ENCODE results near the gene LIME1. TPM values are rescaled to one million over a fixed set of nuclear protein-coding genes. Genes with fewer than 3 reads are reported as not detected.

LIME1 gene
- total RNA-seq, 1 experiment from 2014 or later = 13.5 TPM

- Mint-ChIP-seq H3K27ac (no peak overlapping the region), H3K9me3 (no peaks in the 10 kb centered on the region), H3K36me3 (ENCODE audit: insufficient read depth in 1 of 3, low read depth in 3 of 3) (peaks cover 29 to 42% (median 41%) of the 10 kb centered on the region in 3 experiments), H3K4me3 (peak overlapping the region; percentile 63 to 89; a peak in 4 of 5 replicates), H3K27me3 (ENCODE audit: low read depth) (no peaks in the 10 kb centered on the region), H3K4me1 (peaks cover 8 to 16% of the 10 kb centered on the region in 2 experiments)
- H2BK12ac ChIP-seq (ENCODE audit: insufficient read length, low read depth, low read length) = no peak overlapping the region
- H4K20me1 ChIP-seq (ENCODE audit: control insufficient read depth, insufficient read depth, insufficient read length) = no peaks in the 10 kb centered on the region
- H3K18ac ChIP-seq (ENCODE audit: insufficient read length, low read depth, low read length) = no peak overlapping the region
- H3K56ac ChIP-seq (ENCODE audit: insufficient read length, low read depth, low read length) = no peak overlapping the region
- peaks cover 7% of the 10 kb centered on the region; the same call in 1 of the 2 replicates for H3K79me2 ChIP-seq (ENCODE audit: insufficient read depth, low read length)
- H4K91ac ChIP-seq (ENCODE audit: insufficient read length, low read depth, low read length) = no peak overlapping the region
- no peak overlapping the region for H3K4ac ChIP-seq (ENCODE audit: low read depth, low read length)
- no peaks in the 10 kb centered on the region for H3K9me3 ChIP-seq (ENCODE audit: control insufficient read depth, low read depth, low read length)
- H3K23ac ChIP-seq (ENCODE audit: insufficient read length, low read depth, low read length) = no peak overlapping the region
- no peak overlapping the region for H3K4me2 ChIP-seq (ENCODE audit: insufficient read depth, insufficient read length, low read length)
- H2AFZ ChIP-seq (ENCODE audit: low read length) = no peak overlapping the region
- H2BK20ac ChIP-seq (ENCODE audit: low read depth, low read length, poor library complexity, severe bottlenecking) = no peak overlapping the region
- no peak overlapping the region for H3K27ac ChIP-seq (ENCODE audit: insufficient read length, low read depth, low read length)
- DNase-seq = no peak
- H3K9ac ChIP-seq (ENCODE audit: extremely low read depth, insufficient read length, low read length) = no peak overlapping the region
- peaks cover 4% of the 10 kb centered on the region for H3K79me1 ChIP-seq (ENCODE audit: insufficient read depth, low read depth, low read length, poor library complexity, severe bottlenecking)
- no peak overlapping the region for H2BK15ac ChIP-seq (ENCODE audit: low read depth, low read length)
- TF ChIP-seq, protein P1, sequence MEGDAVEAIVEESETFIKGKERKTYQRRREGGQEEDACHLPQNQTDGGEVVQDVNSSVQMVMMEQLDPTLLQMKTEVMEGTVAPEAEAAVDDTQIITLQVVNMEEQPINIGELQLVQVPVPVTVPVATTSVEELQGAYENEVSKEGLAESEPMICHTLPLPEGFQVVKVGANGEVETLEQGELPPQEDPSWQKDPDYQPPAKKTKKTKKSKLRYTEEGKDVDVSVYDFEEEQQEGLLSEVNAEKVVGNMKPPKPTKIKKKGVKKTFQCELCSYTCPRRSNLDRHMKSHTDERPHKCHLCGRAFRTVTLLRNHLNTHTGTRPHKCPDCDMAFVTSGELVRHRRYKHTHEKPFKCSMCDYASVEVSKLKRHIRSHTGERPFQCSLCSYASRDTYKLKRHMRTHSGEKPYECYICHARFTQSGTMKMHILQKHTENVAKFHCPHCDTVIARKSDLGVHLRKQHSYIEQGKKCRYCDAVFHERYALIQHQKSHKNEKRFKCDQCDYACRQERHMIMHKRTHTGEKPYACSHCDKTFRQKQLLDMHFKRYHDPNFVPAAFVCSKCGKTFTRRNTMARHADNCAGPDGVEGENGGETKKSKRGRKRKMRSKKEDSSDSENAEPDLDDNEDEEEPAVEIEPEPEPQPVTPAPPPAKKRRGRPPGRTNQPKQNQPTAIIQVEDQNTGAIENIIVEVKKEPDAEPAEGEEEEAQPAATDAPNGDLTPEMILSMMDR (conservative IDR thresholded peaks at IDR 0.05) = no peak
- no peak overlapping the region for H2BK120ac ChIP-seq (ENCODE audit: low read depth, low read length, poor library complexity, severe bottlenecking)
- H2AK5ac ChIP-seq (ENCODE audit: insufficient read length, low read length) = no peak overlapping the region
- H3T11ph ChIP-seq (ENCODE audit: low read length) = no peak overlapping the region
- H4K5ac ChIP-seq (ENCODE audit: insufficient read length, low read depth, low read length) = no peak overlapping the region
- no peak overlapping the region for H2BK5ac ChIP-seq (ENCODE audit: insufficient read length, low read length)
- H3K4me1 ChIP-seq (ENCODE audit: insufficient read depth, low read length) = no peaks in the 10 kb centered on the region
- H3K14ac ChIP-seq (ENCODE audit: insufficient read depth, low read length) = no peak overlapping the region
- peaks cover 12% of the 10 kb centered on the region for H3K23me2 ChIP-seq (ENCODE audit: insufficient read length, low read depth, low read length, poor library complexity, severe bottlenecking)
- H3K27me3 ChIP-seq (ENCODE audit: insufficient read depth, low read length) = no peaks in the 10 kb centered on the region
- WGBS (ENCODE audit: extremely low coverage, insufficient read length, low lambda C conversion rate) = no CpG with 5 or more reads among the region's 8 CpGs
- H4K8ac ChIP-seq (replicated peaks; ENCODE audit: insufficient read length, low read depth, low read length) = no peak overlapping the region
Measured at GRCh38 chr20:63705232-63706026, 31.0 kb upstream of the LIME1 start.
